Fibroblast of skin of back (primary cell): ENCODE results near the gene IFI6.
"Not testable (repeated sequence)": the region's sequence is repeated elsewhere in the genome, so short reads cannot be mapped to it uniquely, and the experiment has no call there.

Experiments
- DNase-seq: peaks from one replicate; pipeline ENCODE4 v3.0.0-alpha.2; 2013

Gene IFI6

GRCh38 chr1:27649306-27649635 is 22.7 kb downstream of the IFI6 start:
- no peak for DNase-seq

- no peak for DNase-seq
Measured at GRCh38 chr1:27648602-27649305, 23.2 kb downstream of the IFI6 start.

GRCh38 chr1:27647328-27647727 is 24.7 kb downstream of the IFI6 start:
- DNase-seq, result no peak

GRCh38 chr1:27646676-27647075 is 25.3 kb downstream of the IFI6 start:
- no peak for DNase-seq

GRCh38 chr1:27645071-27645415 is 26.9 kb downstream of the IFI6 start:
- no peak for DNase-seq

GRCh38 chr1:27644369-27645070 is 27.5 kb downstream of the IFI6 start:
- no peak for DNase-seq

- peak; percentile 49 for DNase-seq
Measured at GRCh38 chr1:27643600-27644368, 28.2 kb downstream of the IFI6 start.

GRCh38 chr1:27640514-27640913 is 31.5 kb downstream of the IFI6 start:
- not testable (repeated sequence) for DNase-seq

- no peak for DNase-seq
Measured at GRCh38 chr1:27638805-27639204, 33.2 kb downstream of the IFI6 start.

- DNase-seq, result no peak
Measured at GRCh38 chr1:27638047-27638734, 33.8 kb downstream of the IFI6 start.

GRCh38 chr1:27635396-27636142 is 36.4 kb downstream of the IFI6 start:
- DNase-seq, result no peak

GRCh38 chr1:27634985-27635367 is 37.0 kb downstream of the IFI6 start, which contains the start of gene FGR:
Gene FGR (minus strand): TSS chr1:27635185. CDS start chr1:27623916, 11,269 bp downstream.
- no peak for DNase-seq

- DNase-seq, result peak; percentile 27
Measured at GRCh38 chr1:27634177-27634984, 37.6 kb downstream of the IFI6 start.

GRCh38 chr1:27633640-27634176 is 38.3 kb downstream of the IFI6 start:
- DNase-seq, result no peak

- DNase-seq, result no peak
Measured at GRCh38 chr1:27633298-27633610, 38.7 kb downstream of the IFI6 start.

GRCh38 chr1:27632387-27633297 is 39.4 kb downstream of the IFI6 start:
- DNase-seq, result no peak

- no peak for DNase-seq
Measured at GRCh38 chr1:27630859-27631491, 41.0 kb downstream of the IFI6 start.

- DNase-seq, result no peak
Measured at GRCh38 chr1:27628712-27629111, 43.3 kb downstream of the IFI6 start.

GRCh38 chr1:27627733-27628132 is 44.3 kb downstream of the IFI6 start:
- DNase-seq, result not testable (repeated sequence)

- no peak for DNase-seq
Measured at GRCh38 chr1:27627061-27627460, 44.9 kb downstream of the IFI6 start.
